ENCODE data around the gene ASAH2. TPM values are rescaled to one million over a fixed set of nuclear protein-coding genes. Genes with fewer than 3 reads are reported as not detected.

The ASAH2 gene
- total RNA-seq, 1 experiment from 2014 or later = 14.0 TPM

DNA sequence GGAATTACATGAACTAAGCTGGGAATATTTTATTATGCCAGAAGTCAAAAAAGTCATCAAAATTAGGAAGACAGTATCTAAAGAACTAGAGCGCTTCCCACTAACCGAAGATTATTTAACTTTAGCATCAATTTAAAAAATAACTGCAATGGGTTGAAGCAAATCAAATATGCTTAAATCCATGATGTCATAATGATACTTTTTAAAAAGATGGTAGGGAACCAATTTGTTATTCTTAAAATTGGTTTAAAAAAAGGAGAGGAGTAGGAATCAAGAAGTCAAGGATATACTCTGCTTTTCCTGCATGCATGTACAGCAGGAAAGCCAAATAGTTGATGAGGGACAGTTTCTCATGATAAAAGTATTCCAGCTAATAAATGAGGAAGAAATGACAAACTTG is 3.2 kb upstream of the ASAH2 start:
- ChIA-PET POLR2A (ENCODE audit: unreplicated experiment) (no interaction called here), CTCF (no interaction called here)
- no peak for DNase-seq
- Histone ChIP-seq H3K4me1 (ENCODE audit: insufficient read depth, low read length) (no peaks in the 10 kb centered on the region), H3K36me3 (ENCODE audit: low read depth, low read length) (no peaks in the 10 kb centered on the region), H3K27ac (ENCODE audit: low read length) (no peak overlapping the region), H3K4me2 (ENCODE audit: low read length) (no peak overlapping the region), H3K9me2 (replicated peaks; ENCODE audit: low read length) (no peaks in the 10 kb centered on the region), H3K9ac (ENCODE audit: low read length) (no peak overlapping the region), H4K20me1 (ENCODE audit: low read length) (no peaks in the 10 kb centered on the region), H3K27me3 (ENCODE audit: low read length) (peaks cover 63% of the 10 kb centered on the region), H3K9me3 (ENCODE audit: low read length) (no peaks in the 10 kb centered on the region), H3K79me2 (ENCODE audit: low read length) (no peaks in the 10 kb centered on the region), H3K4me3 (ENCODE audit: low read length) (no peak overlapping the region), H2AFZ (ENCODE audit: low read length) (no peak overlapping the region), H3F3A (ENCODE audit: low read length, unreplicated experiment) (no peaks in the 10 kb centered on the region)
- intact Hi-C loops (cut with micrococcal nuclease) = no loop called here
- no peak for TF ChIP-seq EZH2 (IDR thresholded peaks at IDR 0.05; ENCODE audit: low read length, unreplicated experiment)
- TF ChIP-seq, protein P1, sequence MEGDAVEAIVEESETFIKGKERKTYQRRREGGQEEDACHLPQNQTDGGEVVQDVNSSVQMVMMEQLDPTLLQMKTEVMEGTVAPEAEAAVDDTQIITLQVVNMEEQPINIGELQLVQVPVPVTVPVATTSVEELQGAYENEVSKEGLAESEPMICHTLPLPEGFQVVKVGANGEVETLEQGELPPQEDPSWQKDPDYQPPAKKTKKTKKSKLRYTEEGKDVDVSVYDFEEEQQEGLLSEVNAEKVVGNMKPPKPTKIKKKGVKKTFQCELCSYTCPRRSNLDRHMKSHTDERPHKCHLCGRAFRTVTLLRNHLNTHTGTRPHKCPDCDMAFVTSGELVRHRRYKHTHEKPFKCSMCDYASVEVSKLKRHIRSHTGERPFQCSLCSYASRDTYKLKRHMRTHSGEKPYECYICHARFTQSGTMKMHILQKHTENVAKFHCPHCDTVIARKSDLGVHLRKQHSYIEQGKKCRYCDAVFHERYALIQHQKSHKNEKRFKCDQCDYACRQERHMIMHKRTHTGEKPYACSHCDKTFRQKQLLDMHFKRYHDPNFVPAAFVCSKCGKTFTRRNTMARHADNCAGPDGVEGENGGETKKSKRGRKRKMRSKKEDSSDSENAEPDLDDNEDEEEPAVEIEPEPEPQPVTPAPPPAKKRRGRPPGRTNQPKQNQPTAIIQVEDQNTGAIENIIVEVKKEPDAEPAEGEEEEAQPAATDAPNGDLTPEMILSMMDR (conservative IDR thresholded peaks at IDR 0.05; ENCODE audit: low read depth, low read length) = no peak
- no peak for TF ChIP-seq EZH2phosphoT487 (IDR thresholded peaks at IDR 0.05; ENCODE audit: borderline replicate concordance, low read length)
- no TSS peak for BruUV-seq (replicated peaks)
- no peak for ATAC-seq

DNA sequence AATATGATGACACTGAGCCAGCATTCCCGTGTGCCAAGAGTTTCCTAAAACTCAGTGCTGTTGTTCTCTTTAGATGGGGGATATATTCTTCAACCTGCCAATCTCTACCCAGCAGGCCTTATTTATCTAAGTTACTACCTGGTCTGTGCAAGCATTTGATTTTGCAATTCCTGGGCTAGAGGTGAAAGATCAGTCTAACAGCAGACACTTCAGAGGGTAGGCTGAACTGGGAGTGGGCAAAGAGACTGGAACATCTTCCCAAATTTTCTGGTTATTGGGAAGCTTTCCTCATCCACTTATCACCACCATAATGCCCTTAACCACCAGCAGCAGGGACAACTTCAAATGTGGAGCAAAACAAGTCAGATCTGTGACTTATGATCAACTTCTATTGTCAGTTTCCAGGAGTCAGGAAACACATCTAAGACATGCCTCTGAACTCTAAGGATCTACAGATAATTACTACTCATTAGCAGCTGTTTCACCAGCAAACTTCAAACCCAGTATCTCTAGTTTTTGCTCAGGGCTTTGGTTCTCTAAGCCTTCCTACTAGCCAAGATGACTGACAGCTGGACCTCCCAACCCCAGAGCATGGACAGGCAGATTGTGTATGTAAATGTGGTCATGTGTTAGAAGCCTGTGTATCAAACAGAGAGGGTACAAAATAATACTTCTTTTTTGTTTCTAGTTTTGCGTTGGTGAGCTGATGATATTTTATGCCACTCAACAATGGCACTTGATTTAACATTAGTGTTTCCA is 1.0 kb downstream of the ASAH2 start:
- Histone ChIP-seq H3F3A (ENCODE audit: low read length, unreplicated experiment) (no peaks in the 10 kb centered on the region), H3K4me1 (ENCODE audit: insufficient read depth, low read length) (no peaks in the 10 kb centered on the region), H4K20me1 (ENCODE audit: low read length) (no peaks in the 10 kb centered on the region), H2AFZ (ENCODE audit: low read length) (no peak overlapping the region), H3K9me2 (replicated peaks; ENCODE audit: low read length) (no peaks in the 10 kb centered on the region), H3K27ac (ENCODE audit: low read length) (no peak overlapping the region), H3K9me3 (ENCODE audit: low read length) (no peaks in the 10 kb centered on the region), H3K9ac (ENCODE audit: low read length) (no peak overlapping the region), H3K27me3 (ENCODE audit: low read length) (peaks cover 43% of the 10 kb centered on the region), H3K4me3 (ENCODE audit: low read length) (no peak overlapping the region), H3K79me2 (ENCODE audit: low read length) (no peaks in the 10 kb centered on the region), H3K4me2 (ENCODE audit: low read length) (no peak overlapping the region), H3K36me3 (ENCODE audit: low read depth, low read length) (no peaks in the 10 kb centered on the region)
- ATAC-seq = no peak
- ChIA-PET CTCF (no interaction called here), POLR2A (ENCODE audit: unreplicated experiment) (no interaction called here)
- intact Hi-C loops (cut with micrococcal nuclease) = no loop called here
- BruUV-seq (replicated peaks) = no TSS peak
- DNase-seq = no peak
- TF ChIP-seq EZH2 (IDR thresholded peaks at IDR 0.05; ENCODE audit: low read length, unreplicated experiment) (no peak), EZH2phosphoT487 (IDR thresholded peaks at IDR 0.05; ENCODE audit: borderline replicate concordance, low read length) (no peak)

DNA sequence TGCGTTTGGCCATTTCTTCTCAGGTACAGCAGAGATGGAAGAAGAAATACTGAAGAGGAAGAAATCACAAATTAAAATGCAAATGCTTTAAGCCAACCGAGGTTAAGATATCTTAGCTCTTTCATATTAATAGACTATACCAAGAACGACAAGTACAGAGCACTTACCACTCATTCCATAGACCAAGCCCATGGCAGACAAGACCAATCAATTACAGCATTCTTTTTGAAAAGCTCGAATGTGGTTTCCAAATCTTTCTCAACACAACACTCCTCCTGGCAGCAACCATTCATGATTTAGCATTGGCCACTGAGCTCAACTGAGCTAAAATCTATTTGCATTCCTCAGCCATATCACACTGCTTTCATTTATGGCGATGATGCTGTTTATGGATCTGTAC is 2.7 kb downstream of the ASAH2 start:
- no peak overlapping the region for H3K27ac ChIP-seq (ENCODE audit: low read length)
- H3K9me3 ChIP-seq (ENCODE audit: low read length) = no peaks in the 10 kb centered on the region
- TF ChIP-seq EZH2phosphoT487 (IDR thresholded peaks at IDR 0.05; ENCODE audit: borderline replicate concordance, low read length) (no peak), EZH2 (IDR thresholded peaks at IDR 0.05; ENCODE audit: low read length, unreplicated experiment) (no peak)
- TF ChIP-seq, protein P1 (conservative IDR thresholded peaks at IDR 0.05; ENCODE audit: low read depth, low read length) = no peak
- no peak overlapping the region for H3K9ac ChIP-seq (ENCODE audit: low read length)
- no peak overlapping the region for H3K4me2 ChIP-seq (ENCODE audit: low read length)
- no peaks in the 10 kb centered on the region for H3K4me1 ChIP-seq (ENCODE audit: insufficient read depth, low read length)
- no peaks in the 10 kb centered on the region for H3K79me2 ChIP-seq (ENCODE audit: low read length)
- H3K36me3 ChIP-seq (ENCODE audit: low read depth, low read length) = no peaks in the 10 kb centered on the region
- H4K20me1 ChIP-seq (ENCODE audit: low read length) = no peaks in the 10 kb centered on the region
- CTCF ChIA-PET = interaction anchor here (0.7 kb wide), 1 partner anchor 861 kb away, joined by 3 read pairs; no protein-coding TSS in a partner anchor
- no peaks in the 10 kb centered on the region for H3F3A ChIP-seq (ENCODE audit: low read length, unreplicated experiment)
- ATAC-seq (0 out of 2 replicates have a peak, but pooled peaks have one; percentile 12), DNase-seq (no peak)
- H3K4me3 ChIP-seq (ENCODE audit: low read length) = no peak overlapping the region
- H3K27me3 ChIP-seq (ENCODE audit: low read length) = peaks cover 31% of the 10 kb centered on the region
- H3K9me2 ChIP-seq (replicated peaks; ENCODE audit: low read length) = no peaks in the 10 kb centered on the region
- POLR2A ChIA-PET (ENCODE audit: unreplicated experiment) = no interaction called here
- intact Hi-C loops (cut with micrococcal nuclease) = no loop called here
- BruUV-seq (replicated peaks) = no TSS peak
- H2AFZ ChIP-seq (ENCODE audit: low read length) = no peak overlapping the region

Measured in PC-3 (cell line).